GM12892 (cell line): ENCODE measurements around the gene TRAF3IP1.

Source experiments
- POLR2A ChIP-seq: IDR thresholded peaks from 2 replicates; pipeline ENCODE4 v1.6.1; 2011; ENCODE audit warnings: low read depth, low read length, control low read depth
- POLR2AphosphoS5 ChIP-seq: IDR thresholded peaks from 2 replicates; pipeline ENCODE4 v1.6.1; 2011; ENCODE audit warnings: low read depth, low read length, control low read depth
- TAF1 ChIP-seq: IDR thresholded peaks from 2 replicates; pipeline ENCODE4 v1.6.1; 2011; ENCODE audit warnings: low read depth, mild to moderate bottlenecking, control low read depth, low read length, borderline replicate concordance

DNA sequence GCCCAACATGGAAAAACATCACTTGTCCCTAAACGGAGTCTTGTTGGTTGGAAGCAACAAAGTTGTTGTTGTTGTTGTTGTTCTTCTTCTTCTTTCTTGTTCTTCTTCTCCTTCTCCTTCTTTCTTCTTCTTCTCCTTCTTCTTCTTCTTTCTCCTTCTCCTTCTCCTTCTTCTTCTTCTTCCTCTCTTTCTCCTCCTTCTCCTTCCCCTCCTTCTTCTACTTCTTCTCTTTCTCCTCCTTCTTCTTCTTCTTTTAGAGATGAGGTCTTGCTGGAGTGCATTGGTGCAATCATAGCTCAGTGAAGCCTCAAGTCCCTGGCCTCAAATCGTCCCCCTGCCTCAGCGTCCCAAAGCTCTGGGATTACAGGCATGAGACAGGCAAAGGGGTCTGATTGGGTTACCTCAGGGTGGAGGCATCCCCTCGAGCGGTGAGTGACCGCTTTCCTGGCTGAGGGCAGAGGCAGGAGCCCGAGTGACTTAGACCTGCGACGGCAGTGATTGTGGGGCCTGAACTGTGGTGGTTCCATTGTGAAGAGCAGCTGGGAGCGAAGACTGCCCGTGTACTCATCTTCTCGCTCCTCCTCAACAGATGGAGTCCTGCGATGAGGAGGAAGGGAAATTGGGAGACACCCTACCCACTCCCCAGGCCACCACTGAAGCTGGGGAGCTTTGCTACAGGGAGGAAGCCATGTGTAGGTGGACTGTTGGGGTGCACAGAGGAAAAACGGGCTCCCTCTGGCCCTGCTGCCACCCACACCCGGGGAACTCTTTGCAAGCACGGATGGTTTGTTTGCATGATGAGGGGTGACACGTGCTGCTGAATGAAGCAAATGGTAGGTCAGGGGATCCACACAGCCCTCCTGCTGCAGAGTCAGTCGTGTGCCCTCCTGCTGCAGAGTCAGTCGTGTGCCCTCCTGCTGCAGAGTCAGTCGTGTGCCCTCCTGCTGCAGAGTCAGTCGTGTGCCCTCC, 24.9 kb upstream of the TRAF3IP1 start:
- TF ChIP-seq POLR2A (no peak), POLR2AphosphoS5 (no peak), TAF1 (no peak)
